Measurements from ENCODE around the gene SH2D6.
A peak's percentile ranks its signal among the peaks of the same experiment; 100 is the strongest.

SH2D6 gene

DNA sequence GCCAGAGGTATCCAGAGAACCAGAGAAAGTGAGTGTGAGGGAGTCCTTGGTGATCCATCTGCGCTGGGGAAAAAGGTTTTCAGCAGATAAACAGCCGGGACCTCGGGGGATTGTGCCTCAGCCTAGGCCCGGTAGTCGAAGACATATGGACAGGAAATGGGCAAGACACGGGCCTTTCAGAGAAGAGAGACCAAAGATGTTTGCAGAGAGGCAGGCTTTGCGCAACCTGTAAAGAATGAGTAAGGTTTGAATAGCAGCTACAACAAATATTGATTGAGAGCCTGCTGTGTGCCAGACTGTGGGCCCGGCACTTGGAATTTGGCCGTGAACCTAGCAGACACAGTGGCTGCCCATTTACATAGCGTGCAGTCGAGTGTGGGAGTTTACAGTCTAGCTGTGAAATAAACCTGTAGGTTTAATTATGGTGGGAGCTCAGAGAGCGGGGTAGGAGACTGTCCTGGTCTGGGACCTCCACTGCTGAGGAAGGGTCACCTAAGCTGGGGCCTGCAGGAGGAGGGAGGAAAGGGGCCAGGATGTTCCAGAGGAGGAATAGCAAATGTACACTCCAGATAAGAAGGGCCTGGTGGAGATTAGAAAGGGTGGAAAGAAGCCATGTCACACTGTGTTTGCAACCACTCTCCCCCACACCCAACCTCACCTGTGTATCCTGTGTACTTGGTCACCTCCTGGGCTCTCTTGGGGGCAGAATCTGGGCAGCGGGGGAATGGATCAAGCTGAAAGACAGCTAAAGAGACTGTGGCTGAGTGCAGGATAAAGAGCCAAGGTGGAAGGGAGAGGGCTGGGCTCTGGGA, 3.0 kb downstream of the SH2D6 start:
- DNase-seq, result peak in 9 of 51 donors; percentile 24 to 62 (median 45)

DNA sequence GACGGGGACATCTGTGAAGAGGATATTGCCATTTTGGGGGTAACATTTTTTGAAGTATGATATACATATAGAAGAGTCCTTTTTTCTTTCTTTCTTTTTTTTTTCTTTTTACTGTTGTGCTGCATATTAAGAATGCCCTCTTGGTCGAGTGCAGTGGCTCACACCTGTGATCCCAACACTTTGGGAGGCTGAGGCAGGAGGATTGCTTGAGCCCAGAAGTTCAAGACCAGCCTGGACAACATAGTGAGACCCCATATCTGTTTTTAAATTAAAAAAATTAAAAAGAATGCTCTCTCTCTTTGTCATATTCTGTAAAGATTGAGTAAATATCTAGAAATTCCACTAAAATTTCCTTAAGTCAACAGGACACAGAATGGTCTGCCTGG, 3.6 kb downstream of the SH2D6 start:
- DNase-seq, result no peak

DNA sequence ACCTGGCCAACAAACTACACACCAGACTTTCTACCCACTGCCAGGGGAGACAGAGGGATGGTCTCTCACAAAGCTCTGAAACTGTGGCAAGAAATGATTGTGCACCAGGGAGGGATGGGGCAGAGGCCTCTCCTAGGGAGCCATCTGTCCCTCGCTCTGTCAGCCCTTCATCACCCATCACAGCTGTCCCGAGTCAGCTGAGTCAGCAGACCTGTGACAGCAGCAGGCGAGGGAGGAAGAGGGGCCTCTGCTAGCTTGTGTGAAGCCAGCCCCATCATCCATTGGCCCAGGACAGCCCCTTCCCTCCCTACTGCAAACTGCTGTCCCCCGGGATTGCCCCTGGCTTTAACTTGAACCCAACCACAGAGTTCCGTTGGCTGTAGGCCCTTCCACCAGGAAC, 5.0 kb downstream of the SH2D6 start:
- DNase-seq, result peak in 1 of 51 donors; percentile 28

DNA sequence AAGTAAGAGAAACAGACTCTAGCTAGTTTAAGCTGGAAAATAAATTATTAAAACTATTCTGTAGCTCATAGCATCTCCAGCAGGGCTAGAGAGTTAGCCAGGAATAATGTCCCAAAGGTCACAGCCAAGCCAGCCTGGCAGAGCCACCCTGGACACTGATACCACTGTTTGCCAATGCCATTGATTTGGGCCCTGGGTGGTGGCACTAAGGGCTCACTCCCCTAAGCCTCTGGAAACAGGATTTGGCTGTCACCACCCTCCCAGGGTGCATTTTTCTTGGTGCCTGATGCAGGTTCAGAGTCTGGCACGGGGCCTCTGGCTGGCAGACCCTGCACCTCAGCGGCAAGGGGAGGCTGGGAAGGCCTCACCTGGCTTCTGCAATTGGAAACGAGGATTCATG, 7.1 kb downstream of the SH2D6 start:
- DNase-seq, result no peak

DNA sequence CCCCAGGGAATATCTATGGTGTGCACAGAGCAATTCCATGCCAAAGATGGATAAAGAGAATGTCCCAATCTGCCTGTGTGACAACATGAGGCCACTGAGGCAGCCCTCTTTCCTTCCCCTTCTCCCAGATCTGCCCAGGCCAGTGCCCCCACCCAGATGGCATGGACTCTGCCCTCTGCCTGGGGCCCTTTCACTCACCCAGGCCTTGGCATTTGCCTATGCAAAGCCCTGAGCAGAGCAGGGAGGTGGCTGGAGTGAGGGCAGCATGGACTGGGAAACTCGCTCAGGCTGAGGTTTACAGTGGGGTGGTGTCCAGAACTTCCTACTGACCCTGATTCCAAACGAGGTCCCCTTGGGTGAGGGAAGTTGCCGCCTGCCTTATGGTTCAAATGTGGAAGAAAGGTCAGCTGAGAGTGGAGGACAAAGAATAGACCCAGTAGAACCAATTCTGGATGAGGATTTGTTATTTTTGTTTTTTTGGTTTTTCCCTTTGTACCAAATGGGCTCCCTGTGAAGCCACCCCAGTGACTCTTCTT, 8.9 kb downstream of the SH2D6 start:
- DNase-seq, result no peak

DNA sequence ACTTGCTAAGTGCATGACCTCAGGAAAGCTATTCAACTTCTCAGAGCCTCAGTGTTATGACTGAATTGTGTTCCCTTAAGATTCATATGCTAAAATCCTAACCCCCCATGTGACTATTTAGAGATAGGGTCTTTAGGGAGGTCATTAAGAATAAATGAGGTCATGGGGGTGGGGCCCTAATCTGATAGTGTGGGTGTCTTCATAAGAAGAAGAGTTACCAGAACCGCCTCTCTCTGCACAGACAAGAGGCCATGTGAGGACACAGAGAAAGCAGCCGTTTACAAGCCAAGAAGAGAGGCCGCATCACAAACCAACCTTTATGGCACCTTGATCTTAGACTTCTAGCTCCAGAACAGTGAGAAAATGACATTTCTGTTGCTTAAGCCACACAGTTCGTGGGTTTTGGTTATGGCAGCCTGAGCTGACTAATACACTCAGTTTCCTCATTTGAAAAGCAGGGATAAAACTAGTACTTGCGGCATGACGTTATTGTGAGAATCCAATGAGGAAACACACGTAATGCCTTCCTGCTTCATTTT, 9.9 kb downstream of the SH2D6 start:
- no peak for DNase-seq

DNA sequence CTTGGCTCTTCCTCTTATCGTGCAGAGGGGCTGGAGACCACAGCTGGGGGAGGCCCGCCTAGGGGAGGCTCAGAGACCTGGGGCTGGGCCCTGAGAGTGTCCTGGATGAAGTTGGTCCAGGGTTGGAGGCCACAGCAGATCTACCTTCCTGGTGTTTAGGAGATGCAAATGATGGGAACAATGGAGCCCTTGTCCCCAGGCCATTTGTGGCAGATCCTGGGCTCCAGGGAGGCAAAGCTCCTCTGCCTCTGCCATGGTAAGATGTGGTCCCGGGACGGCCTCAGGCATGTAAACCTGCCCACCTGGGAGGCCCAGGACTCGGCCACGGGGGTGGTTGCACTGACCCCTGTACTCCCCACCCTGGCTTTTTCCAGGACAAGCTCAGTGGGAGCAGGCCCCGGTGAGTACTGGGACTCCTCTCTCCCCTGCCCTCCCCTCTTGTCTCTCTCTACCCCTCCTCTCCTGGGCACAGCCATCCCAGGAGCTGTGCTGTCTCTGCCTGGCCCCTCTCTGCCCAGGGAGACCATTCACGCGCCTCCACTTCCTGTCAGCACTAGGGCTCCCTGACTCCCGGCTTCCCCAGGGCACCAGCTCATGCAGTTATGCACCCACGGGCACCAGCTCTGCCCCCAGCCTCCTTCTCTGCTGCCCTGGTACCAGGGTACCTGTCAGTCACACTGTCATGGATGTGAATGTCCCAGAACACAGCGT, 10.9 kb downstream of the SH2D6 start:
- DNase-seq, result peak in 7 of 51 donors; percentile 13 to 46 (median 28)

DNA sequence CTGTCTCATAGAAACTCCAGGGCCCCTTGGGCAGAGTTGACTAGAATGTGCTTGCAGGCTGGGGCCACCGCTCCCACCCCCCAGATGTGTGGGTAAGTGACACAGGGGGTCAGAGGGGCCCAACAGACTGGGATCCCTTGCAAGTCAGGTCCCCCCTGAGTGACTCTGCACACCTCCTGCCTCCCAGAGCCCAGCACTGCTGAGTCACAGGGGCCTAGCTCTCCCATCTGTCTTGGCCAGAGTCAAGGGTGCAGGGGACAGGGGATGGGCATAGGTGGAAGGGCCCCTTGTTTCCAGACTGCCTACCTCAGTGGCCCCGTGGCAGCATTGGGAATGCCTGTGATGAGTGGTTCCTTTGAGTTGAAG, 11.4 kb downstream of the SH2D6 start:
- DNase-seq, result peak in 1 of 51 donors; percentile 33

DNA sequence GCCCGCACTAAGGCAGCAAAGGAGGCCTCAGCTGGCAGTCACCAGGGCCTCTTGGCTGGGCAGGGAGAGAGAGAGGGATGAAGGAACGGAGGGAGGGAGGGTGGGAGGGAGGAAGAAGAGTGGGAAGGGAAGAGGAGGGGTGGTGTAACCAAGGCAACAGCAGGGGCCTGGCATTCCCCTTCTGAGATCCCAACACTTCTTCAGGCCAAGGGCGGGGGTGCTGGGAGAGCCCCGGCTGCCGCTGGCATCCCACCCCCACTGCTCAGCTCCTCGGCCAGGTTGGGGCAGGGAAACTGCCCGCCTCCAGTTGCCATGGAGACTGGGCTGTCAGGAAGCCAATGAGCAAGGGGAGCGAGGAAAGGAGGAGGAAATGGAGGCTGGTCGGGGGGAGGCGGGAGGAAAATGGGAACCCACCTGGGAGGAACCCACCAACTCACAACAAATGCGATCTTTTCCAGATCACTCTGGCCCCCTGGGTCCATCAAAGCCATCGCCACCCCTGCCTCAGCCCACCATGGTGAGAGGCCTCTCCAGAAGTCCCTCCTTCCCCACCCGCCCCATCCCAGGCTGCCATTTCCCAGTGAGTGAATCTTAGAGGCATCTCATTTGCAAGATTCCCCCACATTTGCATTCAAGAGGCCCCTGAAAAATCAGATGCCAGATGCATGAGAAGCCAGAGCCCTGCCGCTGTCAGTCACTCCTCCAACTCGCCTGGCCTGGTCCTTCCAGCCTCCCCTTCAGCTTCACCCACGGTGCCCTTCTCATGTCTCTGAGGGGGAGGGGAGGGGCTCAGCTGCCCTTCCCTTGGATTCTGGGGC, 12.4 kb downstream of the SH2D6 start:
- DNase-seq, result peak in 49 of 51 donors; percentile 44 to 94 (median 81)

DNA sequence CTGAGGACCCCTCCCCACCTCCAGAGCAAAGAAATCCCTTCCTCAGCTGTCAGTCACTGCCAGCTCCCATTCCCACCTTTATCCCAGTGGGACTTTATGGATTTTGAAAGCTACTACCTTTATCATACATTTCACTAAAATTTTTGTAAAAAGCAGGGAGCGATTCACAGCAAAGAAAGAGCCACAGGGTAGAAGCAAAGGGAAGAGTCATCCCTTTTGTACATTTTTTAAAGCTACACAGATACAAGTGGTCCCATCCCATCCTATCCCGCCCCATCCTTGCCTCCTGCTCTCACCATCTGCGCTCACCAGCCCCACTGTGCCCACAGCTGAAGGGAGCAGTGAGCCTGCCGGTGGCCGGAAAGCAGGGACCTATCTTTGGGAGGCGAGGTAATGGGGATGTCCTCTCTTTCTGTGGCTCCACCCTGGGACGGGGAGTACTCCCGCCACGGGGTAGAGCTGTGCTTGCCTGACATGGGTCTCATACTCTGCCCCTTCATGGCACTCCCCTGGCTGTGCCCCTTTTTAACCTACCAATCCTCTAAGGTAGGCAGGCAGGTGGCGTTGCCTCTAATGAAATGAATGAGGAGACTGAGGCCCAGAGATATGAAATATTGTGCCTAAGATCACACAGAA, 13.2 kb downstream of the SH2D6 start:
- peak in 7 of 51 donors; percentile 9 to 69 (median 35) for DNase-seq

DNA sequence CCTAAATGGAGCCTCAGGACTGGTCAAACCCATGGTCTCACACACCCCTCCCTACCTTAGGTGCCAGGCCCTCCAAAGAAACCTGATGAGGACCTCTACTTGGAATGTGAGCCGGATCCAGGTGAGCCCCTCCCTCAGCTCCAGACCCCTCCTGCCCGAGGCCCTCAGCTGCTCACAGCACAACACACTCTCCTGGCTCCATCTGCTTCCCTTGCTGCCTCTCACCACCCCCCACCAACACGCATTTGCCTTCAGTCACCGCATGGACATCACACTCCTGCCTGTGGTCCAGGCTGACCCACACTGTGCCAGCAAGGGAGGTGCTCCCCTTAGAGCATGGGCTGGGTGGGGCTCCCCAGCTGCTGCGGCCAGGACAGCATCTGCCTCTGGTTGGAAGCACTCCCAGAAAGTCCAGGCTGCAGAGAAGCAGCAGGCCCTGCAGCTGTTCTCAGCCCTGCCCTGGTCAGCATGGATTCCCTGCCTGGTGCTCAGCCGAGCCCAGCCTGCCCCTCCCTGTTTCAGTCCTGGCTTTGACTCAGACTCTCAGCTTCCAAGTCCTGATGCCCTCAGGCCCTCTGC, 15.1 kb downstream of the SH2D6 start:
- peak in 47 of 51 donors; percentile 20 to 96 (median 80) for DNase-seq

DNA sequence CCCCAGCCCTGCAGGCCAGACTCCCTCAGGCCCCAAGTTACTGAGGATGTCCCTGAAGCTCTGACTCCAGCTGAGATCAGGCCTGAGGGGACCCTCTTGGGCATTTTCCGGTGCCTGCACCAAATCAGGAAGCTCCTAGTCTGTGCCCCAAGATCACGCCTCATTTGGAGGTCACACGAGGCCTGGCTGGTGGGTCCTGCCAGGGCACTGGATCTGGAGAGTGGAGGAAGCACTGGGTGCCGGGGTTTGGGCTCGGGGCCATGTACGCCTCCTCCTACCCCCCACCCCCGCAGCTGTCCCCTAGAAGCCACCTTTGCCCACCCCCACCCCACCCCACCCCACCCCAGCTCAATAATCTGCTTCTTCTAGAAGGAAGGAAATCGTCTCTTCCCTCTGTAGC, 16.2 kb downstream of the SH2D6 start:
- DNase-seq, result no peak

DNA sequence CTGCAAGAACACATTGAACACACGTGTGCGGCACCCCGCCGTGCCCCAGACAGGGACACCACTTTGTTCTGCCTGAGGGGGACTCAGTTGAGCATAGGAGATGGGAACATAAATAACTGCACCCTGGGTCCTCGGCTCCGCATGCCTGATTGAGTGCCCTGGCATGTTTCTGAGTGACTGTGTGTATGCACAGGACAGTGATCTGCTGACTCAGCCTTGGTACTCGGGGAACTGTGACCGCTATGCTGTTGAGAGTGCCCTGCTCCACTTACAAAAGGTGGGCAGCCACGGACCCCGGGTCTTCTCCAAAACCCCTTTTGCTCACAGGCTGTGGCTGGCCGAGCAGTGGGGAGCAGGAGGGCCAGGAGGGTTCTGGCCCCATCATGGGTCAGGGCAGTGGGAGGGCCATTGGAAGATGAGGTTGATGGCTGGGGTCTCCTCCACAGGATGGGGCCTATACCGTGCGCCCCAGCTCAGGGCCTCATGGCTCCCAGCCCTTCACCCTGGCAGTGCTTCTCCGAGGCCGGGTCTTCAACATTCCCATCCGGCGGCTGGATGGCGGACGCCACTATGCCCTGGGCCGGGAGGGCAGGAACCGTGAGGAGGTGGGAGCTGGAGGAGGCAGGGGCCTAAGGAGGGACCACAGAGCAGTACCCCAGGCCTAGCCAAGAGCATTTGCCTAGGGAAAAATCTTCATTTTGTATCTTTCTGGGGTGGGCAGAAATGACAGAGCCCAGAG, 16.9 kb downstream of the SH2D6 start:
- DNase-seq, result peak in 8 of 51 donors; percentile 22 to 46 (median 32)

DNA sequence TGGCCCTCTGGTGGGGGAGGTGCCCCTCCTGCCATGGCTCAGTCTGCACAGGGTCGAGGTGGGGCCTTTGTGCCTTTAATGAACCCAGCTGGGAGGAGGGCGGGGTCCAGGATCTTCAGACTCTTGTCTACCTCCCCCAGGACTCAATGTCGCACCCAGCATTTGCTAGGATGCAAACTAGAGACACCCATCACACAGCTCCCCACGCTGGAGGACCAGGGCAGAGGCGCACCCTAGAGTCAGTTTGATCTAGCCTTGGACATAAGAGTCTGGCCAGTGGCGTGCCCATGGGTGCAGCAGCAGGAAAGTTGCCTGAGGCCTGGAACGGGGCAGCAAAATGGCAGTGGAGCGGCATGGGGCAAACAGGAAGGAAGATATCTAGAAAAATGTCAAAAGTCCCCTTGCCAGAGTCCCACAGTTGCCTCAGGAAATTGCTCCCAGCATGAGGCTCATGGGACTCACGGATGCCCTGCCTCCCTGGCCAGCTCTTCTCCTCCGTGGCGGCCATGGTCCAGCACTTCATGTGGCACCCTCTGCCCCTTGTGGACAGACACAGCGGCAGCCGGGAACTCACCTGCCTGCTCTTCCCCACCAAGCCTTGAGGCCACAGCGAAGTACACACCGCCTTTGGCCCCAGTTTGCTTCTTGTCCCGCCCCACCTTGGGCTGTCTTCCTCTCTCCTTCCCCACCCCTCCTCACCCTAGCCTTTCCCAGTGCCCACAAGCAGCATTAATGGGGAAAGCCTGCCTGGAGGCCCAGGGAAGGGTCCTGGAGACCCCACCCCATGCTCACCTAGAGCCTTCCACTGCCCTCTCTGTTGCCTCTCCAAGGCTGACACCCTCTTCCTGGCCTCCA, 17.7 kb downstream of the SH2D6 start:
- DNase-seq, result peak in 1 of 51 donors; percentile 60

DNA sequence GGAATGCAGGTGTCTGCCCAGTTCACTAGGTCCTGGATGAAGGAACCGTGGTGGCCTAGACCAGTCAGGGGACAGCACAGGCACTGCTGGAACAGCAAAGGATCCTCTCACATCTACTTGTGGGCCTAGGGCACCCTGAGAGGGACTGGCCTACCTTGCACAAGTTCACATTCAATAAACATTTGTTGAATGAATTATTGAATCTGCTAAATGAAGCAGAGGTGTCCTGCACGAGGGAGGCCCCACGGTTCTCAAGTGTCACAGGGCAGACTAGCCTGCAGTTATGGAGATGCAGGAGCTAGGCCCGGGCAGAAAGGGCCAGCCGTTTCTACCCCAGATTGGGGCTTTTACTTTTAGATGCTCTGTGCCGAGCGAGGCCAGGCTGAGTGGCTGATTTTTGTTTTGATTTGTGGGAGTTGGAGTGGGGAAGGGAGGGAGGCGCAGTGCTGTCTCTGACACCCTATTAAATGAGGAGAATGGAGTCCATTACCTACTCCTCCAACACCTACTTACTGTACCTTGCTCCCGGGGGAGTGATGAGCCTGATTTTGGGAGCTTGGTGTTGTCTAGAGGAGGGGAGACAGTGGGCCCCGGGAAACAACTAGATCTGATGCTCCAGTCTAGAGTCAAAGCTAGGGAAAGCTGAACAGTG, 18.4 kb downstream of the SH2D6 start:
- peak in 8 of 51 donors; percentile 37 to 88 (median 50) for DNase-seq

DNA sequence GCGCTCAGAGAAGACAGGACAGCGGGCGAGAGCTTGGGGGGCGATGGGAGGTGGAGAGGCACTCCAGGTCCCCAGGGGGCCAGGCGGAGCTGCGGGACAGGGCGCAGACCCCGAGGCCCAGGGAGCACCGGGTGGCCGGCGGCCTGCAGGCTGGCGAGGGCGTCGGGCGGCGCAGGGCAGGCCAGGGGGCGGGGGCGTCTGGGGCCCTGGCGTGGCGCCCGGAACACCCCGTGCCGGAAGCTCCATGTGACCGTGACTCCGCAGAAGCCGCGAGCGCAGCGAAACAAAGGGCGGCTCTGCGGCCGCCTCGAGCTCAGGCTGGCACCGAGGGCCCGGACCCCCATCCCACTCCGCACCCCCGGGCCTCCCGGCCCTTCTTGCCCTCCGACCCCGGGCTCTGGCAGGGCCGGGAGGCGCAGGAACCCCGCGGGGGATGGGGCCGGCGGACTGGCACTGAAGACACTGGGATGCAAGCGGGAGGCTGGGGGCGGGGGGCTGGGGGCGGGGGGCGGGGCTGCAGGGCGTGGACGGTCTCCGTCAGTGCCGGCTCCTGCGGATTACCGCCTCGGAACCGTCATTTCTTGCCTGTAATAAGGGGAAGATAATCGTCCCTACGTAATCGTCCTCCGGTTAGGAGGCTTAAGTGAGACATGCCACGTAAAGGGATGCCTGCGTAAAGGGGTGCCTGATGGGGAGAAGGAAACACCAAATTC, 19.1 kb downstream of the SH2D6 start:
- DNase-seq, result peak; percentile 57 to 95 (median 84)

Measured in hypothalamus (tissue), 51 donors.